Smooth muscle cell (in vitro differentiated cells): ENCODE measurements around the gene JPT2. TPM values are rescaled to one million over a fixed set of nuclear protein-coding genes. Genes with fewer than 3 reads are reported as not detected.

ENCODE experiments used
- DNase-seq: peaks from one replicate; lab custom pipeline; 2025; ENCODE audit not compliant: unreplicated experiment; lab: John Stamatoyannopoulos, UW
- H2AFZ ChIP-seq: fragments of 200-600 bp; sonication (generic); 2 replicates; pipeline ENCODE4 v1.6.0; 2016; ENCODE audit warnings: antibody characterized with exemption, low read depth, mild to moderate bottlenecking
- H3F3A ChIP-seq: fragments of 200-600 bp; sonication (generic); 2 replicates; pipeline ENCODE4 v1.6.0; 2017; ENCODE audit warnings: antibody characterized with exemption, low read depth
- H3K27ac ChIP-seq: fragments of 200-600 bp; sonication (generic); 2 replicates; pipeline ENCODE4 v1.5.1; 2016; ENCODE audit warnings: low read depth, mild to moderate bottlenecking
- H3K27me3 ChIP-seq: fragments of 200-600 bp; sonication (generic); 2 replicates; pipeline ENCODE4 v1.6.1; 2016; ENCODE audit warnings: low read depth, mild to moderate bottlenecking
- H3K36me3 ChIP-seq: fragments of 200-600 bp; sonication (generic); 2 replicates; pipeline ENCODE4 v1.5.1; 2016; ENCODE audit warnings: low read depth
- H3K4me1 ChIP-seq: fragments of 200-600 bp; sonication (generic); 2 replicates; pipeline ENCODE4 v1.5.1; 2016; ENCODE audit warnings: low read depth
- H3K4me2 ChIP-seq: fragments of 200-600 bp; sonication (generic); 2 replicates; pipeline ENCODE4 v1.6.0; 2016; ENCODE audit warnings: mild to moderate bottlenecking
- H3K4me3 ChIP-seq: fragments of 200-600 bp; sonication (generic); 2 replicates; pipeline ENCODE4 v1.5.1; 2016; ENCODE audit warnings: mild to moderate bottlenecking
- H3K79me2 ChIP-seq: fragments of 200-600 bp; sonication (generic); 2 replicates; pipeline ENCODE4 v1.6.0; 2016; ENCODE audit warnings: low read depth, mild to moderate bottlenecking
- H3K9ac ChIP-seq: fragments of 200-600 bp; sonication (generic); 2 replicates; pipeline ENCODE4 v1.6.0; 2016; ENCODE audit warnings: low read depth
- H3K9me3 ChIP-seq: fragments of 200-600 bp; sonication (generic); replicated peaks from 2 replicates; pipeline ENCODE4 v1.5.1; 2016; ENCODE audit warnings: low read depth
- H4K20me1 ChIP-seq: fragments of 200-600 bp; sonication (generic); 2 replicates; pipeline ENCODE4 v1.6.0; 2016; ENCODE audit warnings: low read depth
- CTCF ChIP-seq: fragments of 200-600 bp; sonication (generic); IDR thresholded peaks from 2 replicates; pipeline ENCODE4 v1.5.1; 2017; ENCODE audit warnings: borderline replicate concordance, mild to moderate bottlenecking, antibody characterized with exemption; ENCODE audit not compliant: insufficient read depth, poor library complexity, severe bottlenecking
- WGBS: methylation state at CpG from one replicate; pipeline ENCODE4 v1.1.7; 2016; ENCODE audit warnings: low lambda C conversion rate; 5-methylcytosine and 5-hydroxymethylcytosine counted together
- polyA plus RNA-seq: library from polyadenylated mRNA; unstranded; fragments of >200 nt; fragmentation: Nextera tagmentation; extraction: Ambion mirVana; gene quantifications from 2 replicates; pipeline ENCODE4 v1.2.1, GENCODE V29; 2016
- total RNA-seq: library from RNA; depleted of rRNA; stranded (reverse); fragments of >200 nt; gene quantifications from 2 replicates; pipeline ENCODE4 v1.2.3, GENCODE V29; 2014

JPT2 gene
- total and polyA plus RNA-seq, 2 experiments from 2014 or later: 7.2 to 28.6 TPM

- H3K9me3 ChIP-seq: no peaks in the 10 kb centered on the region
- H4K20me1 ChIP-seq: no peaks in the 10 kb centered on the region
- peaks cover 10% of the 10 kb centered on the region for H3K36me3 ChIP-seq
- no peaks in the 10 kb centered on the region for H3K27me3 ChIP-seq
- H3F3A ChIP-seq: no peaks in the 10 kb centered on the region
- H2AFZ ChIP-seq: no peak overlapping the region
- WGBS: 97% methylated on average over 14 of the region's 14 CpGs
- H3K4me3 ChIP-seq: no peak overlapping the region
- H3K79me2 ChIP-seq: no peaks in the 10 kb centered on the region
- TF ChIP-seq CTCF: no peak
- H3K9ac ChIP-seq: no peak overlapping the region
- no peak overlapping the region for H3K27ac ChIP-seq
- no peak for DNase-seq
- H3K4me1 ChIP-seq: no peaks in the 10 kb centered on the region
- H3K4me2 ChIP-seq: no peak overlapping the region
These were observed 10.2 kb upstream of the JPT2 start for GRCh38 chr16:1667916-1668315.

- Histone ChIP-seq H3K27ac (no peak overlapping the region), H3K79me2 (no peaks in the 10 kb centered on the region), H3K27me3 (no peaks in the 10 kb centered on the region), H3K4me3 (no peak overlapping the region), H3K4me1 (no peaks in the 10 kb centered on the region), H3K9ac (no peak overlapping the region), H3F3A (no peaks in the 10 kb centered on the region), H3K4me2 (no peak overlapping the region), H2AFZ (no peak overlapping the region), H4K20me1 (no peaks in the 10 kb centered on the region), H3K9me3 (no peaks in the 10 kb centered on the region), H3K36me3 (peaks cover 10% of the 10 kb centered on the region)
- no peak for DNase-seq
- TF ChIP-seq CTCF: no peak
- WGBS: 98% methylated on average over 23 of the region's 23 CpGs
These were observed 9.3 kb upstream of the JPT2 start for GRCh38 chr16:1668612-1669319.

- no peaks in the 10 kb centered on the region for H3K9me3 ChIP-seq
- H3K4me3 ChIP-seq: no peak overlapping the region
- H3K27ac ChIP-seq: no peak overlapping the region
- H2AFZ ChIP-seq: no peak overlapping the region
- no peak overlapping the region for H3K4me2 ChIP-seq
- DNase-seq: no peak
- H3K27me3 ChIP-seq: no peaks in the 10 kb centered on the region
- H3K36me3 ChIP-seq: peaks cover 10% of the 10 kb centered on the region
- no peak for TF ChIP-seq CTCF
- 91% methylated on average over 7 of the region's 7 CpGs for whole genome bisulfite sequencing
- no peaks in the 10 kb centered on the region for H3F3A ChIP-seq
- H3K79me2 ChIP-seq: no peaks in the 10 kb centered on the region
- no peaks in the 10 kb centered on the region for H3K4me1 ChIP-seq
- H3K9ac ChIP-seq: no peak overlapping the region
- H4K20me1 ChIP-seq: no peaks in the 10 kb centered on the region
These were observed 8.4 kb upstream of the JPT2 start for GRCh38 chr16:1669698-1670097.

DNA sequence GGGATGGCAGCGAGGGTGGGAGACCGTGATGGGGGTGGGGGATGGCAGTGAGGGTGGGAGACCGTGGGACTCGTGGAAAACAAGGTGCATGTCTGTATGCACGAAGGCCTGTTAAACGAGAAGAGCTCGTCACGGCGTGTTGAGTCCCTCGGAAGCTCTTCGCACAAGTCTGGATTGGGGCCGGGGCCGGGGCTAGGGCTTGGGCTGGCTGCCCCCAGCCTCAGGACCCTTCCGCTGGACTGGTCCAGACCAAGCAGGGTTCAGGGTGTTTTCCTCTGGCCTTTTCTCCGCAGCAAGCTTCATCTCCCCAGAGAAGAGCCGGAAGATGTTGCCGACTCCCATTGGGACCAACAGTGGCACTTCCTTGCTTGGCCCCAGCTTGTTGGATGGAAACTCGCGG, 7.7 kb upstream of the JPT2 start:
- H3F3A ChIP-seq: no peaks in the 10 kb centered on the region
- H3K36me3 ChIP-seq: peaks cover 10% of the 10 kb centered on the region
- no peaks in the 10 kb centered on the region for H3K9me3 ChIP-seq
- H4K20me1 ChIP-seq: peaks cover 2% of the 10 kb centered on the region
- H3K4me1 ChIP-seq: no peaks in the 10 kb centered on the region
- no peaks in the 10 kb centered on the region for H3K79me2 ChIP-seq
- no peak for TF ChIP-seq CTCF
- H3K9ac ChIP-seq: no peak overlapping the region
- 97% methylated on average over 19 of the region's 19 CpGs for WGBS
- no peak for DNase-seq
- H3K4me3 ChIP-seq: no peak overlapping the region
- no peaks in the 10 kb centered on the region for H3K27me3 ChIP-seq
- no peak overlapping the region for H3K27ac ChIP-seq
- no peak overlapping the region for H2AFZ ChIP-seq
- no peak overlapping the region for H3K4me2 ChIP-seq
